GM18511 (cell line): ENCODE measurements around the gene SLC11A2.
A peak's percentile ranks its signal among the peaks of the same experiment; 100 is the strongest.

Experiments used
- ATAC-seq: cut with Tn5 transposase; IDR thresholded peaks from one replicate; pipeline ENCODE4 v1.9.1; 2021; ENCODE audit warnings: mild to moderate bottlenecking, moderate library complexity; ENCODE audit not compliant: unreplicated experiment

The SLC11A2 gene

GRCh38 chr12:51025836-51026638 is at the start of gene SLC11A2:
TSS of gene SLC11A2 (minus strand) at chr12:51026384. CDS start at chr12:51010728, 15,656 bp downstream.
- peak; percentile 83 for ATAC-seq

- ATAC-seq = no peak
These were observed 49.2 kb upstream of the SLC11A2 start for GRCh38 chr12:51075390-51075789.

GRCh38 chr12:51071663-51072062 is 45.5 kb upstream of the SLC11A2 start:
- ATAC-seq = no peak

- no peak for ATAC-seq
These were observed 43.8 kb upstream of the SLC11A2 start for GRCh38 chr12:51070004-51070403.

- ATAC-seq = no peak
These were observed 41.6 kb upstream of the SLC11A2 start for GRCh38 chr12:51067771-51068170.

GRCh38 chr12:51067229-51067628 is 41.0 kb upstream of the SLC11A2 start:
- ATAC-seq = no peak

GRCh38 chr12:51065530-51065929 is 39.3 kb upstream of the SLC11A2 start:
- no peak for ATAC-seq

- ATAC-seq = no peak
These were observed 36.6 kb upstream of the SLC11A2 start for GRCh38 chr12:51062631-51063397.

- ATAC-seq = no peak
These were observed 32.9 kb upstream of the SLC11A2 start for GRCh38 chr12:51059086-51059485.

- no peak for ATAC-seq
These were observed 30.1 kb upstream of the SLC11A2 start for GRCh38 chr12:51056242-51056641.

GRCh38 chr12:51055060-51055459 is 28.9 kb upstream of the SLC11A2 start:
- ATAC-seq = no peak

- ATAC-seq = no peak
These were observed 25.6 kb upstream of the SLC11A2 start for GRCh38 chr12:51051787-51052186.

- no peak for ATAC-seq
These were observed 23.3 kb upstream of the SLC11A2 start for GRCh38 chr12:51049525-51049924.

- no peak for ATAC-seq
These were observed 22.6 kb upstream of the SLC11A2 start for GRCh38 chr12:51048661-51049251.

GRCh38 chr12:51047655-51048540 is 21.7 kb upstream of the SLC11A2 start, which contains the start of gene LETMD1:
TSS of gene LETMD1 (plus strand) at chr12:51048327. CDS start at chr12:51048357, 30 bp downstream.
- ATAC-seq = peak; percentile 98

GRCh38 chr12:51036279-51036678 is 10.1 kb upstream of the SLC11A2 start:
- no peak for ATAC-seq

GRCh38 chr12:51033457-51034089 is 7.4 kb upstream of the SLC11A2 start:
- ATAC-seq = no peak

GRCh38 chr12:51033048-51033447 is 6.9 kb upstream of the SLC11A2 start:
- no peak for ATAC-seq

GRCh38 chr12:51028813-51029150 is 2.6 kb upstream of the SLC11A2 start:
- no peak for ATAC-seq

GRCh38 chr12:51028126-51028812 is 2.1 kb upstream of the SLC11A2 start:
- no peak for ATAC-seq
